GM18499 (cell line): ENCODE measurements around the gene DMC1.
"Not testable (repeated sequence)": the region's sequence is repeated elsewhere in the genome, so short reads cannot be mapped to it uniquely, and the experiment has no call there.

Experiments used
- ATAC-seq: cut with Tn5 transposase; IDR thresholded peaks from one replicate; pipeline ENCODE4 v1.9.1; 2021; ENCODE audit warnings: moderate number of reproducible peaks; ENCODE audit not compliant: insufficient read depth, unreplicated experiment

DMC1 gene, protein sequence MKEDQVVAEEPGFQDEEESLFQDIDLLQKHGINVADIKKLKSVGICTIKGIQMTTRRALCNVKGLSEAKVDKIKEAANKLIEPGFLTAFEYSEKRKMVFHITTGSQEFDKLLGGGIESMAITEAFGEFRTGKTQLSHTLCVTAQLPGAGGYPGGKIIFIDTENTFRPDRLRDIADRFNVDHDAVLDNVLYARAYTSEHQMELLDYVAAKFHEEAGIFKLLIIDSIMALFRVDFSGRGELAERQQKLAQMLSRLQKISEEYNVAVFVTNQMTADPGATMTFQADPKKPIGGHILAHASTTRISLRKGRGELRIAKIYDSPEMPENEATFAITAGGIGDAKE

GRCh38 chr22:38569972-38570778, at the start of gene DMC1:
Gene DMC1, minus strand, starts transcription at chr22:38570183. Its CDS starts 1,927 bp downstream, at chr22:38568256.
- no peak for ATAC-seq

- no peak for ATAC-seq
These were observed 48.7 kb upstream of the DMC1 start for GRCh38 chr22:38618682-38619081.

- ATAC-seq, result no peak
These were observed 48.3 kb upstream of the DMC1 start for GRCh38 chr22:38618258-38618657.

GRCh38 chr22:38615064-38615405, 45.1 kb upstream of the DMC1 start:
- not testable (repeated sequence) for ATAC-seq

GRCh38 chr22:38614332-38615063, 44.5 kb upstream of the DMC1 start:
- no peak for ATAC-seq

- ATAC-seq, result no peak
These were observed 43.6 kb upstream of the DMC1 start for GRCh38 chr22:38613588-38613987.

- no peak for ATAC-seq
These were observed 42.4 kb upstream of the DMC1 start for GRCh38 chr22:38612217-38613006.

GRCh38 chr22:38611559-38611958, 41.6 kb upstream of the DMC1 start:
- ATAC-seq, result no peak

DNA sequence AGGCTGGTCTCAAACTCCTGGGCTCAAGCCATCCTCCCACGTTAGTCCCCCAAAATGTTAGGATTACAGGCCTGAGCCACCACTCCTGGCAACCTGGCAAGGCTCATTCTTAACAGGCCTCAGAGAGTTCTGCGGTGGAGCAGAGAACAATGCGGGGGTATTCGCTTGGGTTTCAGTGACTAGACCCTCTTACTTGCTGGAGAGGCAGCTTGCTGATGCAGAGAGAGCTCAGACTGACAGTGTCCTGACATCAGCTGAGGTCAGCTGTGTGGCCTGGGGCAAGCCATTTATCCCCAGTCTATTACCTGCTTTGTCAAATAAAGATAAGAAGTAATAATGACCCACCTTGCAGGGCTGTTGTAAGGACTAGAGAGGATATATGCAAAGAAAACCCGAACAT, 40.3 kb upstream of the DMC1 start:
- no peak for ATAC-seq

DNA sequence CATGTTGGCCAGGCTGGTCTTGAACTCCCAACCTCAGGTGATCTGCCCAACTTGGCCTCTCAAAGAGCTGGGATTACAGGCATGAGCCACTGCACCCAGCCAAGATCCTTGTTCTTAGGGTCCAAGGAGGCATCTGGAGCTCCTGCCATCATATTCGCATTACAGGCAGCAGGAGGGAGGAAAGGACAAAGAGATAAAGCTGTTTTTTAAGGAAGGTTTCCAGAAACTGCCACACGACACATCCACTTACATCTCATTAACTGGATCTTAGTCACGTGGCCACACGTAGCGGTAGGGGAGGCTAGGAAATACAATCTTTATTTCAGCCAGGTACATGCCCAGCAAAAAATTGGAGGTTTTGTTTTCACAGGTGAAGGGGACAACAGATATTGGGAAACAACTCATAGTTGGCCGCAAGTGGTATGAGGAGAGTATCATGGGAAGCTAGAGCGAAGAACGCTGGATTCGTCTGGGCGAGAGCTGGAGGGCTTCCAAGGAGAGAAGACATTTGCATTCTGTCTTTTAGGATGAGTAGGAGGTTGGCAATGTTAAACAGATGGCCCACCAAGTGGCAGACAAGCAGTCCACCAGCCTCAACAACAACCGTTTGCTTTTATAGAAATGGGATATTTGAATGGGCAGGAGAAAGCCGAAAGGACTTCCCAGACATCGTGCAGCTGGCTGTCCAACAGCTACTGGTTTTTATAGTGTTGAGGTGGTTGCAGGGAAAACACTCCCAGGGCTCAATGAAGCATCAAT, 39.2 kb upstream of the DMC1 start:
- no peak for ATAC-seq

- ATAC-seq, result no peak
These were observed 37.7 kb upstream of the DMC1 start for GRCh38 chr22:38607680-38608079.

DNA sequence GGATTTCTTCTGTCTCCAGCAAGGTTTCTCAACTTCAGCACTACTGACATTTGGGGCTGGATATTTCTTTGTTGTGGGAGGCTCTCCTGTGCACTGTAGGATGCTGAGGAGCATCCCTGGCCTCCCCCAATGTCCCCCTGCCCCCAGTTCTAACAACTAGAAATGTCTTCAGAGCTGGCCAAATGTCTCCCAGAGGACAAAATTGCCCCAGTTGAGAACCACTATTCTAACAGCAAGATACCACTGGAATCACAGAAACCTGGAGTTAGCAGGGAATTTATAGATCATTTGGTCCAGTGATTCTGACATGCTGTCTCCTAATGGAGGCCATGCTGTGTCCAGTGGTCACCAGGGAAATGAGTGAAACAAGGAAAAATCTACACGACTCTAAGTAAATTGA, 32.2 kb upstream of the DMC1 start:
- ATAC-seq, result no peak

- no peak for ATAC-seq
These were observed 31.3 kb upstream of the DMC1 start for GRCh38 chr22:38601221-38601764.

GRCh38 chr22:38599466-38599865, 29.5 kb upstream of the DMC1 start:
- ATAC-seq, result no peak

GRCh38 chr22:38582923-38583322, 12.9 kb upstream of the DMC1 start:
- ATAC-seq, result not testable (repeated sequence)

DNA sequence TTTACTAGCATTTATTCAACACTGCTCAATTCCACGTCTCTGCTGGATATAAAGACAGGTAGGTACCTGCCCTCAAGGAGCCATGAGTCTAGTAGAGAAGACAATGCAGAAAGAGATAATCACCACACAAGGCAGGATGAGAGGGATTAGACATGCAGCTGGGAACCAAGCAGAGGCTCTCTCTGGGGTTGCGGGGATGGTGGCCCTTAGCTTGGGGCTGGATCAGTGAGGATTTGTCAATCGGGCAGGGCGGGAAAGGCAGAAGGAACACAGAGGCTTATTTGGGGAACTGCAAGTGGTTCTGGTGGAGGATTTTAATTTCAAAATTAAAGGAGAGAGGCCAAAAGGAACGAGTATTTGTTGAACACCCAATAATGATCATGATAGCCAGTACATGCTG, 8.5 kb upstream of the DMC1 start:
- no peak for ATAC-seq

DNA sequence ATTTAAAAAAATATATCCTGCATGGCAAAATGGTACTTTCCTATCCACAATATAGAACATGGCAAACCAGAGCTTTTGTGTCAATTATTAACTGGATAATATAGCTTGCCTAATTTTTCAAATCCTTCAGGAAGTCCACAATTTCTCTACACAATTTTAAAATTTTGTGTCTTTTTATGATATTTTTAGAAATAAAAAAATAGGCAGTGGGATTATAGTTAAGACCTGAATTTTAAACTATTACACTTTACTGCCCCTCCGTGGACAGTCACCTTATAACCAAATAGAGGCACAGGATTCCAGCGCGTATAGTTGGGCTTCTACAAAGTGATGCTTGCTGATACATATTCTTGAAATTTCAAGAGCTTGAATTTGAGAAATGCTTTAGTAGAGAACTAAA, 2.1 kb upstream of the DMC1 start:
- no peak for ATAC-seq

GRCh38 chr22:38570779-38571364, 889 bp upstream of the DMC1 start:
- ATAC-seq, result no peak
